ENCODE data around the gene ZNF777.

The ZNF777 gene

DNA sequence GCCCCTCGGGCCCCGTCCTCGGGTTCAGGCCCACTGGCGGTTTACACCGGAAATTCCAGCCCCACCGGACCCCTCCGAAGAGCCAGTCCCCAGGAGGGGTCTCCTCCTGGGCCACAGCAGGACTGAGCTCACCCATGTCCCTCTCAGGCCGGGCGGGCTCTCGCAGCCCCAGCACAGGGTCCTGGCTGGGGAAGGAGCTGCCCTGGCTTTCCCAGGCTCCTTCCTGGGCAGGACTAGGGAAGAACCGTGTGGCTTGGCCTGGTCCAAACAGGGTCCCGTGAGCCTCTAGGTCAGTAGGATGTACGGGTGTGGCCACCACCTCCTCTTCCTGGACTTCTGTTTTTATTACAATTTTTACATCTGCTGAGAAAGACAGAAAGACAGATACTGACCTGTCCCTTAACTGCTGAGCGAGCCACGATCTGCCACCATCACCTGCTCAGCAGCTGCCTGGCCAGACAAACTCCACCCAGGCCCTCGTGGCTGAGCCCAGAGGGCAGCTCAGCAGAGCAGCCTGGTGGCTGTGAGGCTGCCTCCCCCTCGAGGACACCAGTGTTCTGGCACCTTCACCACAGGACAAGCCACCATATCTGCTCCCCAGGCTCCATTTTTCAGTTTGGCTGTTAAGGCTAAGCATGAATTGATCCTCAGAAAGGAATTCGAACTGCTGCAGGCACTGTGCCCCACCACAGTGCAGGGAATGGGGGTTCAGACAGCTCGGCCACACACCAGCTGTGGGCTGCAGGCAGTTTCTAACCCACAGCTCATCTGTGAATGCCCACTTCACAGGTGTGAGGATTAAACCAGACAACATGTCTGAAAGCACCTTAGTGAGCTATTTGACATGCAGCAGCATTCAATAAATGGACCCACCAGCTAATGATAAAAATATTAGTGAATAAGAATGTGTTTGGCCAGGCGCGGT is 14.5 kb upstream of the ZNF777 start:
- DNase-seq = no peak

GRCh38 chr7:149474309-149475120 is 13.7 kb upstream of the ZNF777 start:
- DNase-seq = no peak

- DNase-seq = no peak
Observed at GRCh38 chr7:149473251-149473650, 12.4 kb upstream of the ZNF777 start.

GRCh38 chr7:149471289-149471953 is 10.6 kb upstream of the ZNF777 start:
- DNase-seq = no peak

- no peak for DNase-seq
Observed at GRCh38 chr7:149469806-149470205, 8.9 kb upstream of the ZNF777 start.

- no peak for DNase-seq
Observed at GRCh38 chr7:149468208-149468607, 7.3 kb upstream of the ZNF777 start.

DNA sequence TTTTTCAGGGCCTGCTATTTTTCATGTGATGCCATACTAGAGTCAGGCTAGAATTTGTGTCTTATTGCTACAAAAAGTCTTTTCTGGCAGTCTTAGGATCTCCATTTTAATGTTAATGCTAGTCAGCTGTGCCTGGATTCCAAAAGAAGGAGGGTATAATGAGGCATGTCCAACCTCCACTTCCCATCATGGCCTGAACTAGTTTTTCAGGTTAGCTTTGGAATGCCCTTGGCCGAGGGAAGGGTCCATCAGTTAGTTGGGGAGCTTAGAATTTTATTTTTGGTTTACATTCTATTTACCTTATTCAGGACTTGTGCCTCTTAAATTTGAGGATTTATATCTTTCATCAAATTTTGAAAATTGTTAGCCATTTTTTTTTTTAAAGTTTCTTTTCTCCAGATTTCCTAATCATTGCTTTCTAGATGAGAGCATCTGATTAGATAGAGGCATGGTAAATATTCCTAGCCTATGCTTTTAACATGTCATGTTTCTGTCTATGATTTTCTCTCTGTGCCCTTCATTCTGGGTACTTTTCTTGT is 6.5 kb upstream of the ZNF777 start:
- DNase-seq = no peak

DNA sequence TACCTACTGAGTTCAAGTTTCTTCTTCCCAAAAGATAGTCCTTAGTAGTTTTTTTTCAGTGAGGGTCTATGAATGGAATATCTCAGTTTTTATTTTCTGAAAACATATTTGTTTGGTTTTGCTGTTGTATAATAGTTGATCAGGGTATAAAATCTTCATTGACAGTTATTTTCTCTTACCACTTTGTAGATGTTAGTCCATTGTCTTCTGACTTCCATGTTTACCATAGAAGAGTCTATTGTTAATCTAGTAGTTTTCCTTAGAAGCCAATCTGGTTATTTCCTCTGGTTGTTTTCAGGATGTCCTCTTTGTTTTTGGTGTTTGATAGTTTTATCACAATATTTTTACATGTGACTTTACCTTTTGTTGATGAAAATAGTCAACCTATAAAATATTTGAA is 5.5 kb upstream of the ZNF777 start:
- DNase-seq = no peak

- DNase-seq = no peak
Observed at GRCh38 chr7:149463500-149464161, 2.8 kb upstream of the ZNF777 start.

GRCh38 chr7:149462101-149462520 is 1.2 kb upstream of the ZNF777 start:
- no peak for DNase-seq

- peak; percentile 18 for DNase-seq
Observed at GRCh38 chr7:149459540-149460452, 1.1 kb downstream of the ZNF777 start.

- DNase-seq = no peak
Observed at GRCh38 chr7:149459201-149459539, 1.7 kb downstream of the ZNF777 start.

DNA sequence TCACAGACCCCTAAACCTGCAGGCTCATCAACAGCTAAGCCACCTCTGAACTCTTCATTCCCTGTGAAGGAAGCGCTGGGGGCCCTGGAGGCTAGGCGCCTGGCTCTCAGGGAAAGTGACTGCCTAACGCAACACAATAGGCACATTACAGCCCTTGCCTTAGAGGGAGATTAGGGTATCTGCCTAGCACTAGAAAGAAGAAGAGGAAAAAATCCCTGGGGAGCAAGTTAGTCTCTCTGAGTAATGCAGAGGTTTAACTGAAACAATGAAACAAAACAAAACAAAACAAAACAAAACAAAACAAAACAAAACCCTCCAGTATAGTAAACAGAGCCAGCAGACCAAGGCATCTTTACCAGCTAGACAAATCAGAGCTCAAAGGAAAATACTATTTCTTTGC is 2.6 kb downstream of the ZNF777 start:
- DNase-seq = no peak

- DNase-seq = no peak
Observed at GRCh38 chr7:149457766-149458165, 3.1 kb downstream of the ZNF777 start.

- no peak for DNase-seq
Observed at GRCh38 chr7:149456506-149457421, 4.1 kb downstream of the ZNF777 start.

- DNase-seq = no peak
Observed at GRCh38 chr7:149455175-149455950, 5.5 kb downstream of the ZNF777 start.

DNA sequence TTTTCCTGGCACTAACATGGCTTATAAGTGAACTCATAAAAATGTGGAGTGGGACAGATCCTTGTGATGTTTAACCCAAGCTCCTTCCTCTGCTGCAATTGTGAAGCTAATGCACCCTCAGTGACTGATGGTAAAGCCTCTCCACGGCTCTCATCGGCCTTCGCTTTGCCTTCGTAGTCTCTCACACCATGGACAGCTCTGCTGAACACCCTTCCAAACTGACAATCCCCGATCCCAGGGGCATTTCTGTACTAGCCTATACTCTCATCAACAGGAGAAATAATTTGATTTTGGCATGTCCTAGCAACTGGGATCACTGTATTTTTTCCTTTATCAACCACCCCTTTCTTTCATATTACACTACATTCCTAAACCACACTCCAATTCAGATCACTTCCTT is 6.1 kb downstream of the ZNF777 start:
- DNase-seq = no peak

DNA sequence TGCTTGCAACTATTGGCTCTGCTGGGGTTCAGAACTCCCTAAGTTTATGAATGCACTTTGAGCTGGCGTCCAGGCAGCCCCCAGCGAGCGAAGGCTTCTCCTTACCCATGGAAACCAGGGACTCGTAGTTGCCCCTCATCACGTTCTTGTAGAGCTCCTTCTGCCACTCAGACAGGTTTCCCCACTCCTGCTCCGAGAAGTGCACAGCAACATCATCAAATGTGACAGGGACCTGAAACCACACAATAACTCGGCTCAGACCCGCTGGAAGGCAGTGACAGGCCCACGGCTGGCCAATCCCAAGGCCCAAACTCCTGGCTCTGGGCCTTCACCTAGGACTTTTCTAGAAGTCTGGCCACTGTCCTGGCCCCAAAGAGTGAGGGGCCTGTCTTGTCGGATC is 6.9 kb downstream of the ZNF777 start:
- DNase-seq = no peak

DNA sequence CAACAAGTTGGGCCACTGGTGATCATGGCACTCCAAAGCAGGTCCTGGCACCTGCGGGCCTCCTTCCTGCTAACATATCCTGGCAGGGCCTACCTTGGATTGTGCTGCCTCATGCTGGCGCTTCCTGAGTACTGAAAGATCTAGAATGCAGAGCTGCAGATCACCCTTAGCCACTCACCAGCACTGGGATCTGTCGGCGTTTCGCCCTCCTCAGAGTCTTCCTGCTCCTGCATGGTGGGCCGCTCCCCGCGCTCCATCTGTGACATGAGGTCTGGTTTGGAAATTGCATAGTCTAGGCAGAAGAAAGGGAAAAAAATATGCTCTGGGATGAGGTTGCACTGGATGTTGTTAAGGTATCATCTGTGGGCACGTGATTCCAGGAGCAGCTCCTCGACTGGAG is 10.0 kb downstream of the ZNF777 start:
- no peak for DNase-seq

- no peak for DNase-seq
Observed at GRCh38 chr7:149449897-149450296, 11.0 kb downstream of the ZNF777 start.

Measured in activated naive CD4-positive, alpha-beta T cell treated with Interleukin-2 at 50 U/mL for 16 hours (primary cell).